H9 (cell line): Measurements from ENCODE around the gene MORF4L2. TPM values are rescaled to one million over a fixed set of nuclear protein-coding genes. Genes with fewer than 3 reads are reported as not detected.
A peak's percentile ranks its signal among the peaks of the same experiment; 100 is the strongest.

Source experiments
- DNase-seq: peaks from one replicate; pipeline ENCODE4 v3.0.0-alpha.2; 2017
- H2AFZ ChIP-seq: one replicate; pipeline ENCODE4 v1.6.1; 2013; ENCODE audit warnings: mild to moderate bottlenecking, low read length, control low read depth, moderate library complexity
- H2AK5ac ChIP-seq: 2 replicates; pipeline ENCODE4 v1.6.1; 2013; ENCODE audit warnings: low read length, control low read depth, mixed read lengths; ENCODE audit not compliant: insufficient read length
- H2BK120ac ChIP-seq: one replicate; pipeline ENCODE4 v1.6.1; 2013; ENCODE audit warnings: low read depth, mild to moderate bottlenecking, low read length, control low read depth, inconsistent platforms; ENCODE audit not compliant: poor library complexity, severe bottlenecking
- H2BK12ac ChIP-seq: 2 replicates; pipeline ENCODE4 v1.6.1; 2013; ENCODE audit warnings: low read length, control low read depth, mixed read lengths, low read depth; ENCODE audit not compliant: insufficient read length
- H2BK15ac ChIP-seq: 2 replicates; pipeline ENCODE4 v1.6.1; 2013; ENCODE audit warnings: low read depth, low read length, control low read depth
- H2BK20ac ChIP-seq: one replicate; pipeline ENCODE4 v1.6.1; 2013; ENCODE audit warnings: low read depth, mild to moderate bottlenecking, low read length, control low read depth, inconsistent platforms; ENCODE audit not compliant: poor library complexity, severe bottlenecking
- H2BK5ac ChIP-seq: 2 replicates; pipeline ENCODE4 v1.6.1; 2013; ENCODE audit warnings: low read length, control low read depth, mixed read lengths; ENCODE audit not compliant: insufficient read length
- H3K14ac ChIP-seq: 2 replicates; pipeline ENCODE4 v1.6.1; 2013; ENCODE audit warnings: low read length, control low read depth; ENCODE audit not compliant: insufficient read depth
- H3K18ac ChIP-seq: 2 replicates; pipeline ENCODE4 v1.6.1; 2013; ENCODE audit warnings: low read depth, mild to moderate bottlenecking, mixed read lengths, low read length, control low read depth; ENCODE audit not compliant: insufficient read length
- H3K23ac ChIP-seq: 2 replicates; pipeline ENCODE4 v1.6.1; 2013; ENCODE audit warnings: low read length, control low read depth, mixed read lengths, low read depth; ENCODE audit not compliant: insufficient read length
- H3K23me2 ChIP-seq: 2 replicates; pipeline ENCODE4 v1.6.1; 2013; ENCODE audit warnings: low read depth, mild to moderate bottlenecking, mixed read lengths, low read length, control low read depth; ENCODE audit not compliant: insufficient read length, poor library complexity, severe bottlenecking
- H3K27ac ChIP-seq: 2 replicates; pipeline ENCODE4 v1.5.1; 2013; ENCODE audit warnings: low read length, control low read depth, mixed read lengths, low read depth; ENCODE audit not compliant: insufficient read length
- H3K27me3 ChIP-seq: 2 replicates; pipeline ENCODE4 v1.6.1; 2013; ENCODE audit warnings: low read length, control low read depth, inconsistent platforms; ENCODE audit not compliant: insufficient read depth
- H3K4ac ChIP-seq: 2 replicates; pipeline ENCODE4 v1.6.1; 2013; ENCODE audit warnings: low read depth, mild to moderate bottlenecking, control low read depth, inconsistent platforms, low read length, moderate library complexity
- H3K4me1 ChIP-seq: 2 replicates; pipeline ENCODE4 v1.6.1; 2013; ENCODE audit warnings: low read length, control low read depth, inconsistent platforms; ENCODE audit not compliant: insufficient read depth
- H3K4me2 ChIP-seq: 2 replicates; pipeline ENCODE4 v1.6.1; 2013; ENCODE audit warnings: low read length, control low read depth, mixed read lengths; ENCODE audit not compliant: insufficient read length, insufficient read depth
- H3K56ac ChIP-seq: 2 replicates; pipeline ENCODE4 v1.6.1; 2013; ENCODE audit warnings: low read depth, mild to moderate bottlenecking, mixed read lengths, low read length, control low read depth; ENCODE audit not compliant: insufficient read length
- H3K79me1 ChIP-seq: 2 replicates; pipeline ENCODE4 v1.6.1; 2013; ENCODE audit warnings: low read depth, mild to moderate bottlenecking, moderate library complexity, low read length, control low read depth, inconsistent platforms; ENCODE audit not compliant: insufficient read depth, poor library complexity, severe bottlenecking
- H3K79me2 ChIP-seq: 2 replicates; pipeline ENCODE4 v1.6.1; 2013; ENCODE audit warnings: low read length, control low read depth, inconsistent platforms; ENCODE audit not compliant: insufficient read depth
- H3K9ac ChIP-seq: 2 replicates; pipeline ENCODE4 v1.6.1; 2013; ENCODE audit warnings: low read length, control low read depth, mixed read lengths; ENCODE audit not compliant: insufficient read length; ENCODE audit errors: extremely low read depth
- H3K9me3 ChIP-seq: one replicate; pipeline ENCODE4 v1.6.1; 2013; ENCODE audit warnings: low read depth, low read length, inconsistent platforms; ENCODE audit not compliant: control insufficient read depth
- H3T11ph ChIP-seq: one replicate; pipeline ENCODE4 v1.6.1; 2013; ENCODE audit warnings: mild to moderate bottlenecking, low read length, control low read depth, inconsistent platforms
- H4K20me1 ChIP-seq: one replicate; pipeline ENCODE4 v1.6.1; 2013; ENCODE audit not compliant: control insufficient read depth, insufficient read length, insufficient read depth
- H4K5ac ChIP-seq: 2 replicates; pipeline ENCODE4 v1.6.1; 2013; ENCODE audit warnings: low read depth, mild to moderate bottlenecking, mixed read lengths, low read length, control low read depth; ENCODE audit not compliant: insufficient read length
- H4K8ac ChIP-seq: replicated peaks from 2 replicates; pipeline ENCODE4 v1.6.1; 2013; ENCODE audit warnings: low read length, control low read depth, mixed read lengths, low read depth; ENCODE audit not compliant: insufficient read length
- H4K91ac ChIP-seq: 2 replicates; pipeline ENCODE4 v1.6.1; 2013; ENCODE audit warnings: low read depth, mild to moderate bottlenecking, moderate library complexity, mixed read lengths, low read length, control low read depth; ENCODE audit not compliant: insufficient read length
- H3K27ac Mint-ChIP-seq, 3 experiments: 2 replicates in 2 of 3; 3 replicates in 1 of 3; pipeline ENCODE4 v1.8.0; 2020 to 2021; ENCODE audit warnings: mixed read lengths in 3 of 3, mild to moderate bottlenecking in 1 of 3, moderate library complexity in 1 of 3
- H3K27me3 Mint-ChIP-seq: 2 replicates; pipeline ENCODE4 v1.8.0; 2021; ENCODE audit warnings: low read depth, mild to moderate bottlenecking, moderate library complexity, mixed read lengths
- H3K36me3 Mint-ChIP-seq, 3 experiments: 2 replicates in 2 of 3; 3 replicates in 1 of 3; pipeline ENCODE4 v1.8.0; 2020 to 2021; ENCODE audit warnings: low read depth in 3 of 3, mixed read lengths in 3 of 3; ENCODE audit not compliant: insufficient read depth in 1 of 3
- H3K4me1 Mint-ChIP-seq, 2 experiments: 2 replicates each; pipeline ENCODE4 v1.8.0; 2020; ENCODE audit warnings: mixed read lengths in 2 of 2
- H3K4me3 Mint-ChIP-seq, 2 experiments: 2 replicates in 1 of 2; 3 replicates in 1 of 2; pipeline ENCODE4 v1.8.0; 2020 to 2021; ENCODE audit warnings: mild to moderate bottlenecking in 2 of 2, mixed read lengths in 2 of 2, moderate library complexity in 1 of 2
- H3K9me3 Mint-ChIP-seq, 2 experiments: 2 replicates in 1 of 2; 3 replicates in 1 of 2; pipeline ENCODE4 v1.8.0; 2020; ENCODE audit warnings: mild to moderate bottlenecking in 2 of 2, mixed read lengths in 2 of 2, moderate library complexity in 1 of 2
- CTCF ChIP-seq: fragments of 200-600 bp; sonication (generic); conservative IDR thresholded peaks from 3 replicates; pipeline ENCODE4 v1.8.0; 2021; ENCODE audit warnings: antibody characterized with exemption, mild to moderate bottlenecking
- WGBS: extraction: QIAGEN DNeasy Blood & Tissue Kit; methylation state at CpG from one replicate; pipeline ENCODE4 v1.1.7; 2013; ENCODE audit warnings: missing lambda C conversion rate, low lambda C conversion rate, mixed read lengths; ENCODE audit not compliant: insufficient read length; ENCODE audit errors: extremely low coverage; 5-methylcytosine and 5-hydroxymethylcytosine counted together
- total RNA-seq: library from RNA; stranded (reverse); gene quantifications from 2 replicates; pipeline ENCODE4 v1.2.1, GENCODE V29; 2021

MORF4L2 gene
- total RNA-seq, 1 experiment from 2014 or later = 378 TPM

- Histone ChIP-seq H3K27me3 (no peaks in the 10 kb centered on the region), H3K79me2 (peaks cover 7% of the 10 kb centered on the region; the same call in 1 of the 2 replicates), H3K56ac (no peak overlapping the region), H3K4me1 (no peaks in the 10 kb centered on the region), H4K20me1 (no peaks in the 10 kb centered on the region), H3T11ph (no peak overlapping the region), H2BK20ac (no peak overlapping the region), H2BK15ac (no peak overlapping the region), H3K79me1 (peaks cover 6% of the 10 kb centered on the region), H2BK12ac (no peak overlapping the region), H3K4me2 (no peak overlapping the region), H3K23me2 (no peaks in the 10 kb centered on the region), H3K9me3 (no peaks in the 10 kb centered on the region), H4K8ac (no peak overlapping the region), H3K23ac (no peak overlapping the region), H4K91ac (no peak overlapping the region), H3K4ac (no peak overlapping the region), H4K5ac (no peak overlapping the region), H3K18ac (no peak overlapping the region), H2AK5ac (no peak overlapping the region), H2AFZ (no peak overlapping the region), H3K27ac (no peak overlapping the region), H2BK5ac (no peak overlapping the region), H2BK120ac (no peak overlapping the region), H3K9ac (no peak overlapping the region), H3K14ac (no peak overlapping the region)
- peaks cover 23 to 83% (median 54%) of the 10 kb centered on the region in 3 experiments; a peak in 6 of 7 replicates for H3K36me3 Mint-ChIP-seq
- H3K4me1 Mint-ChIP-seq = peaks cover 0 to 5% of the 10 kb centered on the region in 2 experiments; a peak in 2 of 4 replicates
- 0 out of 7 replicates have a peak overlapping the region, but pooled peaks of 1 of the 3 experiments have one; percentile 67 for H3K27ac Mint-ChIP-seq
- no CpG with 5 or more reads among the region's 2 CpGs for WGBS
- H3K9me3 Mint-ChIP-seq = peaks cover 0 to 18% of the 10 kb centered on the region in 2 experiments; a peak in 2 of 5 replicates
- TF ChIP-seq CTCF = no peak
- DNase-seq = no peak
- H3K4me3 Mint-ChIP-seq = no peak overlapping the region
- H3K27me3 Mint-ChIP-seq = no peaks in the 10 kb centered on the region
These were observed 5.1 kb downstream of the MORF4L2 start for GRCh38 chrX:103681443-103681842.
